BLaER1 treated with 17β-estradiol and CSF1 and Interleukin-3, amounts not matched to agents 10 nM and 100 nM (cell line): ENCODE data around the gene FARP1.

ENCODE experiments used
- H3K27ac ChIP-seq, 11 experiments: shearing (Covaris generic); formaldehyde crosslinking; 2 replicates each; pipeline ENCODE4 v1.8.1; 2022
- H3K27me3 ChIP-seq, 11 experiments: shearing (Covaris generic); formaldehyde crosslinking; 2 replicates each; pipeline ENCODE4 v1.8.1; 2022
- H3K36me3 ChIP-seq, 11 experiments: shearing (Covaris generic); formaldehyde crosslinking; 2 replicates each; pipeline ENCODE4 v1.8.1; 2022
- H3K4me1 ChIP-seq, 10 experiments: shearing (Covaris generic); formaldehyde crosslinking; 2 replicates each; pipeline ENCODE4 v1.8.1; 2022
- H3K4me2 ChIP-seq, 11 experiments: shearing (Covaris generic); formaldehyde crosslinking; 2 replicates each; pipeline ENCODE4 v1.8.1; 2022
- H3K4me3 ChIP-seq, 10 experiments: shearing (Covaris generic); formaldehyde crosslinking; 2 replicates each; pipeline ENCODE4 v1.8.1; 2022
- H3K9ac ChIP-seq, 11 experiments: shearing (Covaris generic); formaldehyde crosslinking; 2 replicates each; pipeline ENCODE4 v1.8.1; 2022
- H3K9me3 ChIP-seq, 11 experiments: shearing (Covaris generic); formaldehyde crosslinking; replicated peaks in 1 of 11; 2 replicates each; pipeline ENCODE4 v1.8.1; 2022
- H4K20me1 ChIP-seq, 11 experiments: shearing (Covaris generic); formaldehyde crosslinking; 2 replicates each; pipeline ENCODE4 v1.8.1; 2022
- Cebpa-rat ChIP-seq, 11 experiments: shearing (Covaris generic); IDR thresholded peaks; 2 replicates each; pipeline ENCODE4 v1.8.1; 2022

FARP1 gene

GRCh38 chr13:98432638-98433037 lies 289.7 kb downstream of the FARP1 start:
- H3K36me3 ChIP-seq = peaks cover 0 to 85% (median 5%) of the 10 kb centered on the region in 11 experiments; a peak in 10 of 22 replicates
- no peak overlapping the region for H3K27ac ChIP-seq
- peaks cover 0 to 9% (median 0%) of the 10 kb centered on the region in 11 experiments; a peak in 4 of 22 replicates for H4K20me1 ChIP-seq
- H3K9ac ChIP-seq = no peak overlapping the region
- no peak overlapping the region for H3K4me3 ChIP-seq
- no peak overlapping the region; a peak in 1 of 22 replicates for H3K4me2 ChIP-seq
- H3K4me1 ChIP-seq = peaks cover 0 to 43% (median 31%) of the 10 kb centered on the region in 10 experiments; a peak in 16 of 20 replicates
- no peaks in the 10 kb centered on the region for H3K27me3 ChIP-seq
- TF ChIP-seq Cebpa-rat (IDR thresholded peaks at IDR 0.05) = no peak
- no peaks in the 10 kb centered on the region for H3K9me3 ChIP-seq

DNA sequence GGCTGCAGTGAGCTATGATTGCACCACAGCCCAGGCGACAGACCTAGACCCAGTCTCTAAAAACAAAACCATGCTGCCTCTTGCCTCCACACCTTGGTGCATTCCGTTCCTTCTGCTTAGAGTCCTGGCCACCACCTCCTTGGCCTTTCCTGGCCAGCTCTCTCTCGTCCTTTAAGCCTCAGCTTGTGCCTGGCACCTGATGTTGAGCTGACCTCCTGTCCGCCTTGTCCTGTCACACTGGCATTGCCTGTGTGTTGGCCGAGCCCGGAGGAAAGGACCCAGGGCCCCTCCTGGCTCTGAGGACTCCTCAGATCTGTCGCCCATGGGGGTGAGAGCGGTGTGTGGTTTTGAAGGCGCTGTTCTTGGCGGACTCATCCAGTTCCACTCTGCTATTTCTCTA lies 290.8 kb downstream of the FARP1 start:
- peaks cover 0 to 85% (median 3%) of the 10 kb centered on the region in 11 experiments; a peak in 8 of 22 replicates for H3K36me3 ChIP-seq
- no peak for TF ChIP-seq Cebpa-rat (IDR thresholded peaks at IDR 0.05)
- no peaks in the 10 kb centered on the region for H3K27me3 ChIP-seq
- no peak overlapping the region for H3K9ac ChIP-seq
- H3K9me3 ChIP-seq = no peaks in the 10 kb centered on the region
- no peak overlapping the region for H3K27ac ChIP-seq
- H4K20me1 ChIP-seq = peaks cover 0 to 11% (median 0%) of the 10 kb centered on the region in 11 experiments; a peak in 7 of 22 replicates
- H3K4me3 ChIP-seq = no peak overlapping the region
- H3K4me1 ChIP-seq = peaks cover 0 to 53% (median 40%) of the 10 kb centered on the region in 10 experiments; a peak in 16 of 20 replicates
- no peak overlapping the region for H3K4me2 ChIP-seq

GRCh38 chr13:98434060-98434459 lies 291.2 kb downstream of the FARP1 start:
- Histone ChIP-seq H3K36me3 (peaks cover 0 to 85% (median 5%) of the 10 kb centered on the region in 11 experiments; a peak in 7 of 22 replicates), H3K4me1 (peaks cover 0 to 58% (median 42%) of the 10 kb centered on the region in 10 experiments; a peak in 16 of 20 replicates), H3K27me3 (no peaks in the 10 kb centered on the region), H3K9ac (no peak overlapping the region), H4K20me1 (peaks cover 0 to 15% (median 2%) of the 10 kb centered on the region in 11 experiments; a peak in 10 of 22 replicates), H3K27ac (no peak overlapping the region), H3K9me3 (no peaks in the 10 kb centered on the region), H3K4me3 (no peak overlapping the region), H3K4me2 (no peak overlapping the region)
- no peak for TF ChIP-seq Cebpa-rat (IDR thresholded peaks at IDR 0.05)

DNA sequence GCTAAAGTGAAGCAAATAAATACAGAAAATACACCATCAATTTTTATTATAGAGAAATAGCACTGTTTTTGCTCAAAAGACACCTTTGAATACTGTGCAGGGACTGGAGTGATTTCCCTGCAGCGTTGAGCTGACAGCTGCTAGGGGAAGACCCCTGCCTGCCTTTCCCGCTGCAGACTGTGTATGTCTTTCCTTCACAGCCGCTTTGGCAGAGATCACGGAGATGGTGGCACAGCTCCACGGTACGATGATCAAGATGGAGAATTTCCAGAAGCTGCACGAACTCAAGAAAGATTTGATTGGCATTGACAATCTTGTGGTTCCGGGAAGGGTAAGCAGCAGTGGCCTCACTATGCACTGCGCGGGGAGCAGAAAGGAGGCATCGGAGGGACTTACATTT lies 292.5 kb downstream of the FARP1 start:
- no peak overlapping the region for H3K9ac ChIP-seq
- TF ChIP-seq Cebpa-rat (IDR thresholded peaks at IDR 0.05) = no peak
- H4K20me1 ChIP-seq = peaks cover 0 to 24% (median 8%) of the 10 kb centered on the region in 11 experiments; a peak in 9 of 22 replicates
- no peaks in the 10 kb centered on the region for H3K9me3 ChIP-seq
- H3K4me1 ChIP-seq = peaks cover 0 to 51% (median 32%) of the 10 kb centered on the region in 10 experiments; a peak in 16 of 20 replicates
- H3K4me3 ChIP-seq = no peak overlapping the region
- H3K4me2 ChIP-seq = no peak overlapping the region
- H3K36me3 ChIP-seq = peaks cover 0 to 87% (median 9%) of the 10 kb centered on the region in 11 experiments; a peak in 11 of 22 replicates
- H3K27ac ChIP-seq = no peak overlapping the region
- H3K27me3 ChIP-seq = no peaks in the 10 kb centered on the region

DNA sequence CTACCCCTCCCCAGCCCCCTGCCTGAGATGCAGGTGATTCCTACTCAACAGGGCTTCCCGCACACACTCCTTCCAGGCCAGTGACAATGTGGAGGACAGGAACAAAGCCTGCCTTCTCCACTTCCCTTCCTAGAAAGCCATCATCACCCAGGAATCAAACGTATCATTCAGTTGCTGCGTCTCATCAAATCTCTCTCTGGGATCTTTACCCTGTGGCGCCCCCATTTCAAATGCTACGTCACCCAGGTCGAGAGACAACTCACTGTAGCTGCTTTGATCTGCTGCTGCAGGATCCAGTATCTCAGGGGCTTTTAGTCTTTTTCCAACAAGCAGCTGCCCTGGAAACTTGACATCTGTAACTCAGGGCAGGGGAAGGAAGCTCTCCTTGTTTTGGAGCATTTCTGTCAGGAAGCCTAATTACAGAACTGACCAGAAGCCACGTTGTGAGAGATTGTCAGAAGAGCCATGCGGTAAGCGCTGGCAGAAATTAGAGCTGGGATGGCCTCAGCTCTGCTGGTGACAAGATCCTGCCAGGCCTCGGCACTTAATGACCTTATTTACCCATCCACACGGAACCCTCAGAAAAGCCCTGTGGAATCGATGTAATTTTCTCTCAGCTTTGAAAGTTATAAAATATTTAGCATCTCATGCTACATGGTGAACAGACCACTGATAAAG lies 293.5 kb downstream of the FARP1 start:
- TF ChIP-seq Cebpa-rat (IDR thresholded peaks at IDR 0.05) = no peak
- H3K27ac ChIP-seq = no peak overlapping the region

DNA sequence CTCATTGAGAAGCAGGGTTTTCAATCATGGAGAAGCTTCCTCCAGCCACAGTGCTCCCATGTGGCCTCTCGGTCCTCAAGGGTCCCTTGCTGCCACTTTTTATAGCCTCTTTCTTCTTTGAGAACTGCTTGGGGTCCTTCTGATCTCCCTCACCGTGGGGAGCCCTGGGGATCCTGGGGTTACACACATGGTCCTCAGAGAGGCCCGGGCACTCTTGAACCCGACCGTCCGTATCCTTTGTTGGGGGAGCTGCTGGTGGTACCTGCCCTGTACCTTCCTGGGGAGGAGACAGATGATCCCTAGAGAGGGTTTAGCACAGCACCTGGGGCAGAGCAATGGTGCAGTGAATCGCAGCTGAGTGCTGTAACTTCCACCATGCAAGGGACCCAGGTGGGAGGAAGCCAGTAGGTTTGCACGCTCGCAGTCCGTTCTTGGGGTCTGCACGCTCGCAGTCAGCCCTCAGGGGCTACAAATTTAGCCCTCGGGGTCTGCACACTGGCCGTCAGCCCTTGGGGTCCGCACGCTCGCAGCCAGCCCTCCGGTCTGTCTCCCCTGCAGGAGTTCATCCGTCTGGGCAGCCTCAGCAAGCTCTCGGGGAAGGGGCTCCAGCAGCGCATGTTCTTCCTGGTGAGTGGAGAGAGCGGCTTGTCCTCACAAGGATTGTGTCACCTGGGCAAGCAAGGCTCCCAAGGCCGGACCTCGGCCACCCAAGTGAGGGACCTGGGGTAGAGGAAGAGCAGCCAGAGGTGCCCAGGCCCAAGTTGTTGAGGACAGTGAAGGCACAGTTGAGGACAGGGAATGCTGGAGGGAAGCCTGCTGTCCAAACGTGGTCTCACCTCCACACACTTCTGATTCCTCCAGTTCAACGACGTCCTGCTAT lies 295.6 kb downstream of the FARP1 start:
- TF ChIP-seq Cebpa-rat (IDR thresholded peaks at IDR 0.05) = no peak
- H3K27ac ChIP-seq = no peak overlapping the region
- H3K9me3 ChIP-seq = no peaks in the 10 kb centered on the region
- no peak overlapping the region for H3K4me3 ChIP-seq
- no peaks in the 10 kb centered on the region for H3K27me3 ChIP-seq
- H3K36me3 ChIP-seq = peaks cover 0 to 87% (median 12%) of the 10 kb centered on the region in 11 experiments; a peak in 12 of 22 replicates
- peak overlapping the region in 8 of 11 experiments; percentile 37 to 75 (median 64); a peak in 15 of 22 replicates for H3K4me2 ChIP-seq
- H3K9ac ChIP-seq = no peak overlapping the region; a peak in 1 of 22 replicates
- peaks cover 0 to 50% (median 15%) of the 10 kb centered on the region in 11 experiments; a peak in 11 of 22 replicates for H4K20me1 ChIP-seq
- peaks cover 0 to 42% (median 15%) of the 10 kb centered on the region in 10 experiments; a peak in 14 of 20 replicates for H3K4me1 ChIP-seq

More for the DNA sequence above, 293.5 kb downstream of the FARP1 start:
- Histone ChIP-seq H3K4me2 (no peak overlapping the region; a peak in 1 of 22 replicates), H3K9ac (no peak overlapping the region), H3K36me3 (peaks cover 0 to 91% (median 12%) of the 10 kb centered on the region in 11 experiments; a peak in 11 of 22 replicates), H3K4me1 (peaks cover 0 to 47% (median 22%) of the 10 kb centered on the region in 10 experiments; a peak in 16 of 20 replicates), H3K9me3 (no peaks in the 10 kb centered on the region), H4K20me1 (peaks cover 0 to 32% (median 11%) of the 10 kb centered on the region in 11 experiments; a peak in 11 of 22 replicates), H3K27me3 (no peaks in the 10 kb centered on the region), H3K4me3 (no peak overlapping the region)

DNA sequence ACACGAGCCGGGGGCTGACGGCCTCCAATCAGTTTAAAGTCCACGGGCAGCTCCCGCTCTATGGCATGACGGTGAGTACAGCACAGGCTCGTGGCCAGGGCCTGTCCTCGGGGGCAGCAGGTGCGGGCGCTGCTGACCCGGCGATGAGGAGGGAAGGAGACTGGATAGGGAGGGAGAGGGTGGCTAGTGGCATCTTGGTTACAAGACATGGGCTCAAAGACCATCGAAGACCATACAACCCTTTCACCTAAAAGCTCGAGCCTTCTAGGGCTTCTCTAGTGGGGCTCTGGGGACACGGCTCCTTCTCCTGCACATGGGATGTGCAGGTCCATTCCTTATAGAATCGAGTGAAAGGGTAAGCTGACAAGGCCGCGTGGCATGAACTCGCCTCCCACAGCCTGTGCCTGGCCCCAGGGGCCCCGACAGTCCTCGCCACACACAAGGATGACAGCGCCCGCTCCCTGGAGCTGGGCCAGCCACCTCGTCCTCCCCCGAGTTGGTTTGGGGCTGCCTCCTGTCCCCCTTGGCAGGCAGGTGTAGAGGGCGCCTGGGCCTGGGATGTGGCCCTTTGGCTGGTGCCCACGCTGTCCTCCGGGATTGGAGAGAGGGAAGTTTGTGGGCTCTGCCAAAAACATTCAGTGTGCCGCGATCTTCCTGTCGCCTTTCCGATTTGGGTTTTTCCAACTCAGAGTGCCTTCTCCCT lies 296.4 kb downstream of the FARP1 start:
- H3K4me1 ChIP-seq = peaks cover 0 to 42% (median 15%) of the 10 kb centered on the region in 10 experiments; a peak in 14 of 20 replicates
- no peak overlapping the region for H3K27ac ChIP-seq
- TF ChIP-seq Cebpa-rat (IDR thresholded peaks at IDR 0.05) = no peak
- peaks cover 0 to 83% (median 12%) of the 10 kb centered on the region in 11 experiments; a peak in 12 of 22 replicates for H3K36me3 ChIP-seq
- H4K20me1 ChIP-seq = peaks cover 3 to 58% (median 18%) of the 10 kb centered on the region in 11 experiments; a peak in 15 of 22 replicates
- no peaks in the 10 kb centered on the region for H3K9me3 ChIP-seq
- peak overlapping the region in 2 of 11 experiments; percentile 68 to 75; a peak in 2 of 22 replicates for H3K4me2 ChIP-seq
- H3K27me3 ChIP-seq = no peaks in the 10 kb centered on the region
- no peak overlapping the region for H3K9ac ChIP-seq
- H3K4me3 ChIP-seq = no peak overlapping the region

GRCh38 chr13:98439896-98440295 lies 297.0 kb downstream of the FARP1 start:
- H3K27ac ChIP-seq = no peak overlapping the region
- H4K20me1 ChIP-seq = peaks cover 10 to 64% (median 24%) of the 10 kb centered on the region in 11 experiments; a peak in 18 of 22 replicates
- no peak for TF ChIP-seq Cebpa-rat (IDR thresholded peaks at IDR 0.05)
- H3K9me3 ChIP-seq = no peaks in the 10 kb centered on the region
- no peaks in the 10 kb centered on the region for H3K27me3 ChIP-seq
- H3K36me3 ChIP-seq = peaks cover 0 to 83% (median 12%) of the 10 kb centered on the region in 11 experiments; a peak in 12 of 22 replicates
- H3K4me3 ChIP-seq = no peak overlapping the region
- H3K4me2 ChIP-seq = no peak overlapping the region
- no peak overlapping the region for H3K9ac ChIP-seq
- H3K4me1 ChIP-seq = peaks cover 0 to 42% (median 15%) of the 10 kb centered on the region in 10 experiments; a peak in 14 of 20 replicates
